Endothelial cell of hepatic sinusoid (primary cell): Measurements from ENCODE around the gene SEMA3E.

Experiments
- in situ Hi-C: cut with HindIII; loops from 2 replicates; pipeline ENCODE4 v1.10.0; 2017; ENCODE audit warnings: low sequenced_read_pairs

Gene SEMA3E

DNA sequence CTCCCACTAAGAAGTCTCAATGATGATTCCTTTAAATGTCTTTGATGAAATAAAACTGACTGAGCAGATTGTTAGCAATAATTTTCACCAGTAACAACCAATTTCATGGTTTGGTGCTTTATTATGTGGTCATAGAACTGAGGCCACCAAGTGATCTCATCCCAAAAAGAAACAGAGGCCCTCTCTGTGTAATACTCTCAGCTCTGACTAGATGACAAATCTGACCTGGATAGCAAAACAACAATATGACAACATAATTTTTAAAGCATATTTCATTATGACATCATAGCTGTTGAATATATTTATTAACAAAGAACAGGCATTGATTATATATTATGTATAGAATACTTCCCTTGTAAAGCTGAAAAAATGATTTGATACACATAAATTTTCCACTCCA lies 5.9 kb downstream of the SEMA3E start:
- in situ Hi-C loops = no loop called here

DNA sequence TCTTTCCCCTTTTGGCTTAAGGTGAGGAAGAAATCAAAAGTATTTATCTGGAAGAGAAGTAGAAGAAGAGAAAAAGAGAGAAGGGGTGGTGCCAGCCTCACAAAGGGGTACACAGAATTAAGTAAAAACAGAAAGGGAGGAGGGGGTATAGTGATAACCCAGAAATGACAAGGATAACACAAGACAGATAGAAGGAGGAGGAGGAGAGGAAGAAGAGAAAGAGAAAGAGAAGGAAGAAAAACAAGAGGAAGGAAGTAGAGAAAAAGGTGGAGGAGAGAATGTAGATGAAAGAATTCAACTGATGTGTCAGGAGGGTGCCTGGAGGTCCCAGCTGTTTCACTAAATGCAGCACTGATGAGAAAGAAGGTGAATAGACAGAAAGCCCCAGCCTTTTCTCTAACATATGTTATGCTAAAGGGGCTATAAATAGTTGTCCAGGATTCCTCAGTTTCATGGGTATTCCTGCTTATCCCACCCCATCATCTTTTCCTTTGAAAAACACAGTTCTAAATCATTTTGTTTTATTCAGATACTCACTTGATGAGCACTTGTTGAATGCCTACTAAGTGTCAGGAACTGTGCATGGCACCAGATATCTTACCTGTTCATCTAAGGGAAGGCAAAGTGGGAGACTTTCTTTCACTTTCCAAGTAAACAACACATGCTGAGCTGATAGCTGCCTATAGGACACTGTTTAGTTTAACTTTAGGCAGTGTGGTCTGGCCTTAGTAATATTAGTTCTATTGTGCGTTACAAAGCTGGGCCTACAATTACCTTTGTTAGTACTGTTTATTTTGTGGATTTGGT lies 8.0 kb downstream of the SEMA3E start:
- in situ Hi-C loops = no loop called here

DNA sequence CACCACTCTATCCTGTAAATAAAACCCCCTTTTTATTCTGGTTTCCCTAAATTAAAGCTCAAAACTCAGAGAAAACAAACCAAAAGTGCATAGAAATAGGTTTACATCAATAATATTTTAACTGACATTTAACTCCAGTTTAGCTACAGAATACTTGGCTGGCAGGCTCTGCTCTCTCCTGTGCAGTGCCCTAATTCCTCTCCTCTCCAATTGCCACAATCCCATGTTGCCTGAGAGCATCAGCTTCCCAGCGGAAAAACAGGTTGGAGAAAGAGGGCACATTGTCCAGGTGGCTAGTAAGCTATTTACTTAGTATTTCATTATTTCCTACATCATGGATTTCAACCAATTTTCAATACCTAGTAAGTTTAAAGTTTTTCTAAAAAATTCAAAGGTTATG lies 8.7 kb downstream of the SEMA3E start:
- in situ Hi-C loops = no loop called here

DNA sequence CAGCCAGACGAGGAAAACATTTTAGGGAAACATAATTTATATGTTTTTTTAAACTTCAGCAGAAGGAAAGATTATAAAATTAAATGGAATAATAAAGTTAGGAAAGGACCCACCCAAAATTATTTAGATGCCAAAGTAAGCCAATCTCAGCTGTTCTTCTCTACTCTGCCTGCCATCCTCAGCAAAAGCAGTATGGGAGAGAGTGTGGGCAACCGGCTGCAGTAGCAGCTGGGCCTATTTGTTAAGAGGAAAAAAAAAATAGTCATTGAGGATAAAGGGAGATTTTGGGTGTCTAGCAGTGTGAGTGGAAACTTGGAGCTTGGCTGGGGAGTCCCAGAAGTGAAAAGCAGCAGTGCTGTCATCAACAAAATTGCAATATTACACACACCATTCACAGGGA lies 15.4 kb downstream of the SEMA3E start:
- in situ Hi-C loops = no loop called here

DNA sequence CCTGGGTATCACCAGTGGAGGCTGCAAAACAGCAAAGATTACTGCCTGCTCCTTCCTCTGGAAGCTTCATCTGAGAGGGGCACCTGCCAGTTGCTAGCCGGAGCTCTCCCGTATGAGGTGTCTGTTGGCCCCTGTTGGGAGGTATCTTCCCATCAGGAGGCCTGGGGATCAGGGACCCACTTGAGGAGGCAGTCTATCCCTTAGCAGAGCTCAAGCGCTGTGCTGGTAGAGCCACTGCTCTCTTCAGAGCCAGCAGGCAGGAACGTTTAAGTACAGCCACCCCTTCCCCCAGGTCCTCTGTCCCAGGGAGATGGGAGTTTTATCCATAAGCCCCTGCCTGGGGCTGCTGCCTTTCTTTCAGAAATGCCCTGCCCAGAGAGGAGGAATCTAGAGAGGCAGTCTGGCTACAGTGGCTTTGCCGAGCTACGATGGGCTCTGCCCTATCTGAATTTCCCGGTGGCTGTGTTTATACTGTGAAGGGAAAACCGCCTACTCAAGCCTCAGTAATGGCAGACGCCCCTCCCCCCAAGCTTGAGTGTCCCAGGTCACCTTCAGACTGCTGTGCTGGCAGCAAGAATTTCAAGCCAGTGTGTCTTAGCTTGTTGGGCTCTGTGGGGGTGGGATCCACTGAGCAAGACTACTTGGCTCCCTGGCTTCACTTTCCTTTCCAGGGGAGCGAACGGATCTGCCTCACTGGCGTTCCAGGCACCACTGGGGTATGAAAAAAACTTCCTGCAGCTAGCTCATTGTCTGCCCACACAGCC lies 19.6 kb downstream of the SEMA3E start:
- in situ Hi-C loops = no loop called here

DNA sequence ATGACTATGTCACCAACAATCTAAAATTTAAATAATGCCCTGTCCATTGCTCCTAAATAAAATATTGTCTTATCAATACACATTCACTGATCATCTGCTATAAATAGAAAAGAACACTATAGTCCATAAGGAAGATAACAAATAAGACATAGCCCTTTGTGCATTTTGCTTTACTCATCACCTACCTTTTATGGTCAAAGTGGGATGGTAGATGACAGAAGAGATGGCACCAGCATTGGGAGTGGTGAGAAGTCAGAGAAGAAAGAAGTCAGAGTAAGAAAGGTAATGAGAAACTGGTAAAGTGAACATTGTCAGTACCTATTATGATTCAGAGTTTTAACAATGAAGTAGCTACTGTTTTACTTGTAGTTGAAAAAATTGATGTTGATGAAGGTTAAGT lies 31.1 kb downstream of the SEMA3E start:
- in situ Hi-C loops = no loop called here

DNA sequence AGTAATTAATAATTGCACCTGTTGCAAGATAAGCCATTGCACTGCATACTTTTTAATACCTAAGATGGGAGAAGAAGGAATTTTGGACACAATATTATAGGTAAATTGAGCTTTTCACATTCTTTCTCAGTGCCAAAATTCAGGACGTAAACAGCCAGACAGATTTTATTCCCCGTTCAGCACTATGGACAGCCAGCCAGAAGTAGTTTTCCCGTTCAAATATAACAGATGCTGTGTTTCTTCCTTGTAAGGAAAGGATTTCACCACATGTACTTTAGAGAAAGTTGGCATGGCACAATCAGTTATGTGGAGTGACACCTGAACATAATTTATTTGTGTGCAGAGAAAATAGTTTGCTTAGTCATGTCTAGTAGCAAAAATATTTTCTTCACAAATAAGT lies 34.8 kb downstream of the SEMA3E start:
- in situ Hi-C loops = no loop called here

DNA sequence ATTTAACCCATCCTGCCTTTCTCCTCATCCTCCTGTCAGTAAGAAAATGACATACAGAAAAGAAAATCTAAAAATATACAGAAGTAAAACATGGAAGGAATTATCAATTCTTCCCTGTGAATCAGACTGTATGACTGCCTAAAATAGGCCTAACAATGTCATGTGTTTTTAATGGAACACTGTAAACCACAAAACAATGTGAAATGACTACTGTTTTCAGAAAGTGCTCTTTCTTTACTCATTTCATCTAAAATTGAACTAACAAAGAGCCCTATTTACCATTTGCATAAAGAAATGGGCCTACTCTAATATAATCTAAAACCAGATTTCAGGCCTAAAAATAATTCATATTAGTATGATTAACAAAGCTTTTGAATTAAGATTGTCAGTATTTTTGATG lies 35.7 kb downstream of the SEMA3E start:
- in situ Hi-C loops = no loop called here

DNA sequence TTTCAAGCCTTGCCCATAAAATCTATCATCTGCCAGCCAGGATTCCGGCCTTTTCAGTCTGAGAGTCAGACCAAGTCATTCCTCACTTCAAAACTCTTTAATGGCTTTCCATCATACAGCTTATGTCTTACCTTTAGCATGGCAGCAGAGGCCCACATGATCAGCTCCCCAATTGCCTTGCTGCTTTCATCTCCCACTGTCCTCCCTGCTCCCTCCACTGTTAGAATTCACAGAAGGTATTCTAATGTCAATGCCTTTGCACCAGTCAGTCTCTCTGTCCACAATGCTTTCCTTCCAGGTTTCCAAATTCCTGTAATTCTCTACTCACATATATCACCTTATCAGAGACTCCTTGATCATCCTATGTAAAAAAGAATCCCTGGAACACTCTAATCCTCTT lies 37.2 kb downstream of the SEMA3E start:
- in situ Hi-C loops = no loop called here

DNA sequence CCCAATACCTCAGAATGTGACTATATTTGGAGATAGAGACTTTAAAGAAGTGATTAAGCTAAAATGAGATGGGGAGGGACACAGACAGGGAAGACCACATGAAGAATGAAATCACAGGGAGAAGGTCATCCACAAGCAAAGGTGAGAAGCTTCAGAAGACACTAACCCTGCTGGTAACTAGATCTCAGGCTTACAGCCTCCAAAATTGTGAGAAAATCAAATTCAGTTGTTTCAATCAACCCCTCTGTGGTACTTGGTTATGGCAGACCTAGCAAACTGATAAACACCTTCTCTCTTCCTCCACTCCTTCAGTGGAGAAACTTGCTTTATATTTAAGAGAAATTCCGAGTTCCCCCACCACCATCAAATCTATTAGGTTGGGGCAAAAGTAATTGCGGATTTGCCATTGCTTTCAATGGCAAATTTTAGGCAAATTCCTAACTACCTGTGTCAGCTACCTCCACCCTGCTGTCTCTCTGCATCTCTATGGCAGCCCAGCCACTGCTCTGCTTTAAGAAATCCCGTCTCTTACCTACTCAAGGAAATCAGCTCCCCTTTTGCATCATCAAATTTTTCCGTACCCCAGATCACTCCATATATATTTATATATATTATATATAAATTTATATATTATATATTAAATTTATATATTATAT lies 38.2 kb downstream of the SEMA3E start:
- in situ Hi-C loops = no loop called here

DNA sequence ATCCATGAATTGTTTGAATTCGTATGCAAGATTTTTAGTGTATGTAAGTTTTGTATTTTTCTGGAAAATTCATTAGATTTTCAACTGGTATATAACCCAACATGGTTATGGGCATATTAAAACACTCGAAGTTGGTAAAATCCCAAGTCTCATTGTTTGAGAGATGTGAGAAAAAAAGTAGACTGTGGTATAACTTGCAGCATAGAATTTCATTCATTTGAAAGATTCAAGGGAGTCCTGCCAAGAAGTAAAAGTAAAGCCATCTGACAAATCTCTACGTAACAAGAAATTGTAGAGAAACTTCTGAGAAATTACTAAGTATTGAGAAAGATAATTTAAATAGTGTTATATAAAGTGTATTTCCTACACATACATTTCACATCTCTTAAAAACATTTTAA lies 40.2 kb downstream of the SEMA3E start:
- in situ Hi-C loops = no loop called here

DNA sequence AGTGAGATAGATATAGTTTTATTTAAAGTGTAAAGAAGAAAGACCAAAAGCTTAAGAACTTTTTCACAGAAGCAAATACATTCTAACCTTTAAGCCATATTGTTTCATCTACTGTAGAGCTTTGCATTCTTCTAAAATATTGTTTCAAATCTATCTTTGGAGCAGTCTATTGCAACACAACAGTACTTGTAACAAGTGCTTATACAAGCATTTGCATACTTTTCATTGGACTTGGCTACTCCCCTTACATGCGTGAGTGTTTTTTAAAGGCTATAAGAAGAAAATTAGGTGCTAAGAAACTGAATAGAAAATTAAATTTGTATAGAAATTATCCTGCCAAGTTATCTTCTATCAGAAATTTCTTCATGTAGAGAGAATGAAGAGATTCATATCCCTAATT lies 45.3 kb downstream of the SEMA3E start:
- in situ Hi-C loops = no loop called here

DNA sequence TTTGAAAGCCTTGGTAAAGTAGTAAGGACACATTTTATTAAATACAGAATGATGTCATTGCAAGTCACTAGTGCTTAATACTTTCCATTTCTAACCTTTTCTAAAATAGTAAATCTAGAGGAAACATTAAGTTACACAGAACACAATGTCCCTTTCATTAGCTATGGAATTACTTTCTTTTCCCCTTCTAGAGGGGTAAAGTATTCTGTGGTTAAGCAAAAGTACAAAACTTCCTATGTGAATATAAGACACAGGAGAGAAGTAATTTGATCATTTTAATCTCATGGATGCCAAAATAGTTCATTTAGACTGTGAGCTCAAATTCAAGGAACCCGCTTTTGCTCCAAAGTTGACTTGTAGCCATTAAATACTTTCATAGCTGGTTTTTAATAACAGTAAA lies 49.8 kb downstream of the SEMA3E start:
- in situ Hi-C loops = no loop called here

DNA sequence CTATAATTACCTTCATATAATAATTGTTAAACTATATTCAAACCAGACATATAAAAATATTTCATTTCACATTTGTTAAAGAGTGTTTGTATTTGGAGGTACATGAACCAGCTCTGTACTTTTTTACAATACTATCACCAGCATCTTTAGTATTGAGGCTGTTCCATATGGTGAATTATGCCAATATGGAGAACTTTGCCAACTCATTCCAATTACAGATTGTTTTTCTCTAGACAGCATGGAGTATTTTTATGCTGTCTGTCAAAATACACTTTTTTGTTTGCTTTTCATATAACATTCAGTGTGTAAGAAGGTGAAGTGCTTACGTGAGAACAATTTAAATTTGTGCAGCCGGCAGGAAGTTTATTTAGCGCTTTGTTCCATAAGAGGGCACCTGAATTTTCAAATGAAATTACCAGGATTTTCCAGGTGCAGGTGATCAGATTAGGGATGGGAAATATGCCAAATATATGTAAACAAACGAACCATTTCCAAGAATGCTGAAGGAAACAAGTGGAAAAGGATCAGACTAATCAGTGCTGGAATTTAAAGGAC lies 54.9 kb downstream of the SEMA3E start:
- in situ Hi-C loops = no loop called here

DNA sequence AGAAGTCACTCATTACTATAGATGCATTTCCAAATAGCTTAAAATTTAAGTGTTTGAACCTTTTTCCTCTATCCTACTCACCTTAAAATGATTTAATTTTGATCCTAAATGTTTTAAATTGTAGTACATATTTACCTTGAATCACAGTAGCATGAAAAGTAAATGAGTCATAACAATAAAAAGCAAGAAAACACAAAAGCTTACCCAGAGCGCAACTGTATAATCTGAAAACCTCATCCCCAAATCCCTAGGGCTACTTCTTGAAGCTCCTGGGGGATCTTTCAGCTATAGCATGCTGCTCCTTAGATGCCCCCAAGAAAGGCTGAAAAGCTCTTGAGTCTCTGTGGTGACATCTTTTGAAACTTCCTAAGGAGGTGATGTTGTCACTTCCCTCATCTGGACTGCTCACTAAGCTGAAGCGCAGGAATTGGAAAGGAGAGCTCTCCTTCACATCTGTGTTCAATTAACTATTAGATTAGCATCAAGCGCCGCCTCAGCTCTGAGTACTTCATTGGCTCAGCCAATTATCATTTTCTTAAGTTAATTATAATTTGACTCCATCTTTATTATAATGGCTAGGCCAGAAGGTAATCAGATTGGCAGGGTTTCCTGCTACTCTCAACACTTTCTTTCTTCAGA lies 60.2 kb downstream of the SEMA3E start:
- in situ Hi-C loops = no loop called here

DNA sequence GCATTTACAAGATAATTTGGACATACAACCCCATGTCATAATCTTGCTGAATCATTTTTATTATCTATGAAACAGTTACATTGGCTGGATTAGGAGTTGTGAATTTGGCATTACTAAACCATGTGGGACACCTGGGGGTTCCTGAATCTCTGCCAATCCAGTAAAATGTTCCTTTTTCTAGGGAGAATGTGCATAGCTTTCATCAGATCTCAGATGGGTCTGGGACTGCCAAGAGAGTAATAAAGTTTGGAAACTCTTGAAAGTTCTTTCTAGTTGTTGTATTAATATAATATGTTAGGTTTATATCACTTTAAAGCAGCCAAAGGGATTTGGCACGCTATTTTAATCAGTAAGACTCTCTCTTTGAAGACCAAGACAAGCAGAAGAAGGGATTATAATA lies 62.7 kb downstream of the SEMA3E start:
- in situ Hi-C loops = no loop called here

DNA sequence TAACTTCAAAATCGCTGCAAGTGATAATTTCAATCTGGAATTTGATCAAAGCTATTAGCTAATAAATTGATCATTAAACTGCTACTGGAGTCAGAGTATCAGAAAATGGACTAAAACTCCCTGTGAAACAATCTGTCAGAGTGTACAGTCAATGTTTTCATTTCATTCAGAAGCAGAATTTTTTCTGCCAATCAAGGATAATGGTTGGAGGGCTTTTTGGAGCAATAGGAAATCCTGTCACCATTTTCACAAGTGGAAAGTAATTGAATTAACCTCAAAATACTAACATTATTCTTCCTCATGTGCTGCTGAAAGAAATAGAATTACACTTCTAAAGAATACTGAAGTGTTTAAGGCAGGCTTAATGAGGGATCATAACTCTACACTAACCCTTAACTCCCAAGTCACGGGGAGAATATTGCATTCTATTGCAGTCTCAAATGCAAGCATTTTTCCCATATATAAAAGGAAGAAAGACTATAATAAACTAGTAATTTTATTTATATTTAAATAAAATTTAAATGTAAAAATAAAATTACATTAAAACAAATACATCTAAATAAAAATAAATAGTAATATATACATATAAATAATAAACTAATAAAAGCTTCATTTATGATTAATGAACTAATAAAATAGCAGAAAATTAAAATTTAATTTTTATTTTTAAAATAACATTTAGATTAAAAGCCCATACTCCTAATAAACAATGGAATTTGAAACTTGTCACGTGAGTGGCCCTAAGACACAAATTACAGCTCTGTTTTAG lies 67.1 kb downstream of the SEMA3E start:
- in situ Hi-C loops = no loop called here

DNA sequence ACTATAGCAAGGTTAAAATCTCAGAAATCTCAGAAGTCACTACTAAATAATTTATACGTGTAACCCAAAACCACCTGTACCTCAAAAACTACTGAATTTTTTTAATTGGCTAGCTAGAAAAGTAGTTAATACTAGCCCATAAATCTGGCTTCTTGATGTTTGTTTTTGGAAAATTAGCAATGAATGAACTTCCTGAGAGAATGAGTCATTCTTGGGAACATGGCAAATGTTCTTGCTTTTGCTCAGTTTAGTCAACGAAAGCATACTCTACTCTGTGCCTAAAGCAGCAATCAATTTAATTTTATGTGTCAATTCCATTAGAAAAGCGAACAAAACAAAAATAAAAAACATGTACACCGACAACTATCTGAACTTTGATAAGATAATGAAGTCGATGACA lies 69.2 kb downstream of the SEMA3E start:
- in situ Hi-C loops = no loop called here

DNA sequence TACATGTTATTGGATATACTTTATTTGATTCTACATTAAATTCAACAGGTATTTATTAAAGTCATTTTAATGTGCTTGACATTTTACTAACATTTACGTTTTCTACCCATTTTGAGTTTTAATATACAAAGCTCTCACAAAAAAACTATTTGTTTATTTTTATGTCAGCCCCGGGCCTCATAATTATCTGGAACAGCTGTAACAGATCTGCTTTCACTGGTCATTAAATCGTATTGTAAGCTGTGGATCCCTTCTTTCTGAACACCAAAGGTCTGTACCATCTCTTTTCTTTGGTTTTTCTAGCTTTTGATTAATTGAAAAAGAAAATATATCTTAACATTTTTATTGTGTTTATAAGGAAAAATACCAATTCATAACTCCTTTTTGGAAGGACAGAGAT lies 73.5 kb downstream of the SEMA3E start:
- in situ Hi-C loops = no loop called here

DNA sequence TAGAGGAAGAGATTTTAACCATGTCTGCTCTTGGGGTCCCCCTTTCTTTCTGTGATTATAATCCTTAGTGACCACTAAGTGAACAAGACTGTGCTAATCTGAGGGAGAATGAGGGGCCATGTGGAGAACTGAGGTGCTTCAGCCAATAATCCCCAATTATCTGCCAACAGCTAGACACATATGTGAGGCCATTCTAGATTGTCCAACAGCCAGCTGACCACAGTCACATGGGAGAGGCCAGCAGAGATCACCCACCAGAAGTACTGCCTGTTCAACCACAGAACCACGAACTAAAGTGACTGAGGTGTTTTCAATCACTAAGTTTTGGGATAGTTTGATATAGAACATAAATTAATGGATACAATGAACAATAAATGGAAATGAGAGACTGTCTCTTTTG lies 74.3 kb downstream of the SEMA3E start:
- in situ Hi-C loops = no loop called here
